H1 (cell line): ENCODE data around the gene KMT5C. TPM values are rescaled to one million over a fixed set of nuclear protein-coding genes. Genes with fewer than 3 reads are reported as not detected.

Source experiments
- CTCF ChIA-PET: fragments of 300-600 bp; sonication (Branson Sonifier 250); formaldehyde crosslinking; loops from one replicate; lab custom pipeline; 2021; ENCODE audit not compliant: partially characterized antibody; lab: Charles Lee
- POLR2A ChIA-PET: fragments of 300-600 bp; sonication (Branson Sonifier 250); formaldehyde crosslinking; loops from one replicate; lab custom pipeline; 2021; ENCODE audit warnings: inconsistent platforms; ENCODE audit not compliant: partially characterized antibody; lab: Charles Lee
- DNase-seq, 2 experiments: peaks; one replicate each; pipeline versions ENCODE4 v3.0.0 to v3.0.0-alpha.2; 2010 to 2022; ENCODE audit warnings: low spot score in 2 of 2, low read depth in 1 of 2, mixed read lengths in 1 of 2
- FAIRE-seq: peaks from 2 replicates; lab custom pipeline; 2011; peaks lifted over from hg19 to GRCh38; lab: Jason Lieb, UNC
- H2AFZ ChIP-seq: 2 replicates; pipeline ENCODE4 v1.8.1; 2012; ENCODE audit warnings: low read length, inconsistent platforms
- H2AK5ac ChIP-seq: 2 replicates; pipeline ENCODE4 v1.6.1; 2013; ENCODE audit warnings: low read depth, low read length
- H2BK120ac ChIP-seq: replicated peaks from 2 replicates; pipeline ENCODE3; 2013; ENCODE audit warnings: low read depth, low read length, inconsistent platforms
- H2BK12ac ChIP-seq: 2 replicates; pipeline ENCODE4 v1.6.1; 2013; ENCODE audit warnings: low read depth, low read length
- H2BK15ac ChIP-seq: 2 replicates; pipeline ENCODE4 v1.6.1; 2013; ENCODE audit warnings: low read length
- H2BK20ac ChIP-seq: 2 replicates; pipeline ENCODE4 v1.6.1; 2013; ENCODE audit warnings: low read length
- H2BK5ac ChIP-seq: 2 replicates; pipeline ENCODE4 v1.6.1; 2013; ENCODE audit warnings: low read depth, low read length
- H3K14ac ChIP-seq: 2 replicates; pipeline ENCODE4 v1.6.1; 2013; ENCODE audit warnings: inconsistent platforms; ENCODE audit not compliant: insufficient read length
- H3K18ac ChIP-seq: 2 replicates; pipeline ENCODE4 v1.6.1; 2013; ENCODE audit warnings: low read length; ENCODE audit errors: extremely low read depth
- H3K23ac ChIP-seq: 2 replicates; pipeline ENCODE4 v1.6.1; 2013; ENCODE audit warnings: inconsistent platforms; ENCODE audit not compliant: insufficient read length
- H3K23me2 ChIP-seq: 2 replicates; pipeline ENCODE4 v1.6.1; 2013; ENCODE audit warnings: low read depth, low read length
- H3K27ac ChIP-seq: 2 replicates; pipeline ENCODE4 v1.6.1; 2011; ENCODE audit warnings: low read depth, low read length, inconsistent platforms
- H3K27me3 ChIP-seq, 4 experiments: replicated peaks in 1 of 4; 1 replicate in 1 of 4; 2 replicates in 3 of 4; pipeline versions ENCODE4 v1.6.1 to v1.8.1; 2011 to 2013; ENCODE audit warnings: low read length in 3 of 4, mild to moderate bottlenecking in 3 of 4, inconsistent platforms in 2 of 4, mixed read lengths in 2 of 4, moderate library complexity in 1 of 4; ENCODE audit not compliant: control insufficient read depth in 3 of 4, insufficient read depth in 3 of 4; ENCODE audit errors: extremely low read depth in 1 of 4
- H3K36me3 ChIP-seq, 4 experiments: 2 replicates each; pipeline versions ENCODE4 v1.6.1 to v1.8.1; 2011 to 2013; ENCODE audit warnings: mild to moderate bottlenecking in 4 of 4, low read length in 3 of 4, moderate library complexity in 2 of 4, control low read depth in 1 of 4, inconsistent platforms in 1 of 4; ENCODE audit not compliant: insufficient read depth in 4 of 4, control insufficient read depth in 2 of 4
- H3K4ac ChIP-seq: replicated peaks from 2 replicates; pipeline ENCODE3; 2013; ENCODE audit warnings: low read length, low read depth, mixed read lengths, inconsistent platforms; ENCODE audit not compliant: insufficient read length
- H3K4me1 ChIP-seq, 4 experiments: replicated peaks in 1 of 4; 1 replicate in 1 of 4; 2 replicates in 3 of 4; pipeline versions ENCODE4 v1.6.1 to v1.8.1; 2011 to 2013; ENCODE audit warnings: low read length in 3 of 4, inconsistent platforms in 2 of 4, mixed read lengths in 1 of 4; ENCODE audit not compliant: insufficient read depth in 4 of 4, control insufficient read depth in 3 of 4
- H3K4me2 ChIP-seq, 2 experiments: 2 replicates each; pipeline versions ENCODE4 v1.6.1 to v1.8.1; 2011 to 2013; ENCODE audit warnings: low read depth in 2 of 2, low read length in 2 of 2, control low read depth in 1 of 2, inconsistent platforms in 1 of 2, mild to moderate bottlenecking in 1 of 2; ENCODE audit not compliant: insufficient read depth in 1 of 2
- H3K4me3 ChIP-seq, 4 experiments: fragments of 200-600, 300-600 bp in 1 of 4; sonication (generic), shearing (Covaris generic), sonication (Bioruptor Twin) in 1 of 4; 2 replicates each; pipeline versions ENCODE4 v1.5.1 to v1.8.1; 2011 to 2016; ENCODE audit warnings: low read length in 4 of 4, low read depth in 3 of 4, control low read depth in 2 of 4, inconsistent platforms in 2 of 4, mild to moderate bottlenecking in 2 of 4, mixed read lengths in 1 of 4, moderate library complexity in 1 of 4; ENCODE audit not compliant: insufficient read depth in 2 of 4; ENCODE audit errors: extremely low read depth in 1 of 4
- H3K56ac ChIP-seq: replicated peaks from 2 replicates; pipeline ENCODE3; 2013; ENCODE audit warnings: low read depth, mild to moderate bottlenecking, mixed read lengths, low read length, inconsistent platforms; ENCODE audit not compliant: insufficient read length
- H3K79me1 ChIP-seq: 2 replicates; pipeline ENCODE4 v1.6.1; 2013; ENCODE audit warnings: low read depth, low read length, control low read depth
- H3K79me2 ChIP-seq, 2 experiments: 2 replicates each; pipeline versions ENCODE4 v1.6.1 to v1.8.1; 2012 to 2013; ENCODE audit warnings: low read length in 2 of 2, mild to moderate bottlenecking in 2 of 2, inconsistent platforms in 1 of 2; ENCODE audit not compliant: insufficient read depth in 2 of 2, control insufficient read depth in 1 of 2
- H3K9ac ChIP-seq, 4 experiments: replicated peaks in 1 of 4; 1 replicate in 1 of 4; 2 replicates in 3 of 4; pipeline versions ENCODE4 v1.6.1 to v1.8.1; 2011 to 2013; ENCODE audit warnings: low read depth in 3 of 4, low read length in 3 of 4, control low read depth in 2 of 4, mild to moderate bottlenecking in 2 of 4, moderate library complexity in 2 of 4, inconsistent platforms in 1 of 4; ENCODE audit errors: extremely low read depth in 1 of 4
- H3K9me3 ChIP-seq, 2 experiments: 2 replicates each; pipeline versions ENCODE4 v1.6.1 to v1.8.1; 2012 to 2013; ENCODE audit warnings: mild to moderate bottlenecking in 2 of 2, moderate library complexity in 2 of 2, control low read depth in 1 of 2, inconsistent platforms in 1 of 2, low read depth in 1 of 2, low read length in 1 of 2, mixed read lengths in 1 of 2; ENCODE audit not compliant: insufficient read depth in 2 of 2
- H4K20me1 ChIP-seq, 2 experiments: replicated peaks in 1 of 2; 2 replicates each; pipeline versions ENCODE3 to v1.8.1; 2011 to 2013; ENCODE audit warnings: inconsistent platforms in 2 of 2, low read length in 2 of 2, mild to moderate bottlenecking in 1 of 2; ENCODE audit not compliant: insufficient read depth in 2 of 2, control insufficient read depth in 1 of 2
- H4K5ac ChIP-seq: 2 replicates; pipeline ENCODE4 v1.6.1; 2013; ENCODE audit warnings: low read length, low read depth, mixed read lengths, inconsistent platforms; ENCODE audit not compliant: insufficient read length
- H4K8ac ChIP-seq: 2 replicates; pipeline ENCODE4 v1.8.0; 2013; ENCODE audit warnings: mild to moderate bottlenecking, moderate library complexity, low read length, inconsistent platforms; ENCODE audit not compliant: insufficient read depth; ENCODE audit errors: extremely low read depth
- H4K91ac ChIP-seq: replicated peaks from 2 replicates; pipeline ENCODE3; 2013; ENCODE audit warnings: low read length, mixed read lengths, inconsistent platforms; ENCODE audit not compliant: insufficient read length
- MAFK ChIP-seq: IDR thresholded peaks from 2 replicates; pipeline ENCODE4 v1.6.1; 2012; ENCODE audit warnings: low read depth, mild to moderate bottlenecking, improper control_type of control experiment, low read length
- SIN3A ChIP-seq, 2 experiments: IDR thresholded peaks in 1 of 2; conservative IDR thresholded peaks in 1 of 2; 2 replicates each; pipeline ENCODE4 v1.6.1; 2011 to 2012; ENCODE audit warnings: low read length in 2 of 2, improper control_type of control experiment in 1 of 2, low read depth in 1 of 2, mild to moderate bottlenecking in 1 of 2
- WGBS, 2 experiments: shearing (Covaris generic) in 1 of 2; methylation state at CpG; one replicate each; pipeline versions ENCODE4 v1.1.6 to v1.1.7; 2013 to 2015; ENCODE audit warnings: low lambda C conversion rate in 2 of 2, mixed read lengths in 2 of 2, inconsistent platforms in 1 of 2, low coverage in 1 of 2, missing lambda C conversion rate in 1 of 2; ENCODE audit not compliant: insufficient replicate concordance in 2 of 2, insufficient coverage in 1 of 2, insufficient read length in 1 of 2; ENCODE audit errors: extremely low coverage in 1 of 2, missing lambda C conversion rate in 1 of 2; 5-methylcytosine and 5-hydroxymethylcytosine counted together
- polyA plus RNA-seq, 7 experiments: library from polyadenylated mRNA; depleted of rRNA in 3 of 7; stranded (reverse) in 5 of 7; unstranded in 2 of 7; fragments of >200 nt in 5 of 7; fragments of 200-250 nt in 2 of 7; gene quantifications; 1 replicate in 5 of 7; 2 replicates in 1 of 7; 4 replicates in 1 of 7; pipeline versions ENCODE4 v1.2.1 to v1.2.3, GENCODE V29; 2011 to 2013; ENCODE audit warnings: missing spikeins in 2 of 7, mixed read lengths in 2 of 7
- total RNA-seq: library from RNA; stranded (reverse); fragmentation: NEBNext Ultra II Directional; extraction: Animal tissue kit (Norgen Biotek cat#: 25700); gene quantifications from 2 replicates; pipeline ENCODE4 v1.2.1, GENCODE V29; 2021

KMT5C gene
- total and polyA plus RNA-seq, 2 of the 8 experiments (the other 6 are each of a cell fraction or from before 2014, with no cell fraction given): 24.9 to 31.5 TPM

DNA sequence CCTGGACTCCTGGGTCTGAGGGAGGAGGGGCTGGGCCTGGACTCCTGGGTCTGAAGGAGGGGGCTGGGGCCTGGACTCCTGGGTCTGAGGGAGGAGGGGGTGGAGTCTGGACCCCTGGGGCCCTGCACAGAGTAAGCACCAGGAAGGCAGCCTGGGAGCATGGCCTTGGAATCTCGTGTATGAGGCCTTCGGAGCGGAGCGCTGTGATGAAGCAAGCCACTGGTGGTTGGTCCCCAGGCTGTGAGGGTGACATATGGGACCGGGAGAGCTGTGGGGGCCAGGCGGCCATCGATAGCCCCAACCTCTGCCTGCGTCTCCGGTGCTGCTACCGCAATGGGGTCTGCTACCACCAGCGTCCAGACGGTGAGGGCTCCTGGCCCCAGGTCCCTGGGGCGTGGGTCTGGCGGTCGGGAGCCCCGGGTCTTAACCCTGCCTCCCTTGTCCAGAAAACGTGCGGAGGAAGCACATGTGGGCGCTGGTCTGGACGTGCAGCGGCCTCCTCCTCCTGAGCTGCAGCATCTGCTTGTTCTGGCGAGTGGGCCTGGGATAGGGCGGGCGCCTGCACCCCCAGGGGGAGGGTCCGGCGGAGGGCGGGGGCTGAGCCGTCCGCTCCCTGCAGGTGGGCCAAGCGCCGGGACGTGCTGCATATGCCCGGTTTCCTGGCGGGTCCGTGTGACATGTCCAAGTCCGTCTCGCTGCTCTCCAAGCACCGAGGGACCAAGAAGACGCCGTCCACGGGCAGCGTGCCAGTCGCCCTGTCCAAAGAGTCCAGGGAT lies 37.9 kb downstream of the KMT5C start:
- H3K27me3 ChIP-seq: peaks cover 2 to 27% (median 19%) of the 10 kb centered on the region in 4 experiments; a peak in 6 of 7 replicates
- peak overlapping the region; percentile 35 to 60 (median 44) for H3K4me3 ChIP-seq

More for the DNA sequence above, 37.9 kb downstream of the KMT5C start:
- Histone ChIP-seq H2BK15ac (peak overlapping the region; percentile 88; the same call in 1 of the 2 replicates), H2BK12ac (peak overlapping the region; percentile 87; the same call in 1 of the 2 replicates), H2AK5ac (peak overlapping the region; percentile 24; the same call in 1 of the 2 replicates), H3K14ac (no peak overlapping the region), H4K91ac (peak overlapping the region; percentile 94), H3K79me1 (peaks cover 5% of the 10 kb centered on the region; the same call in 1 of the 2 replicates), H3K4me2 (peak overlapping the region; percentile 72 to 91), H3K56ac (peak overlapping the region; percentile 91), H3K4ac (peak overlapping the region; percentile 81), H3K36me3 (no peaks in the 10 kb centered on the region), H3K18ac (peak overlapping the region; percentile 99), H3K23me2 (peaks cover 22% of the 10 kb centered on the region), H2AFZ (no peak overlapping the region), H3K4me1 (peaks cover 5 to 48% (median 33%) of the 10 kb centered on the region in 4 experiments), H4K20me1 (peaks cover 0 to 12% of the 10 kb centered on the region in 2 experiments), H3K27ac (no peak overlapping the region), H4K5ac (peak overlapping the region; percentile 84), H4K8ac (peak overlapping the region; percentile 35), H2BK5ac (peak overlapping the region; percentile 77), H2BK120ac (peak overlapping the region; percentile 88), H3K9ac (peak overlapping the region in 2 of 4 experiments; percentile 9 to 13; a peak in 2 of 7 replicates), H2BK20ac (0 out of 2 replicates have a peak overlapping the region, but pooled peaks have one; percentile 43), H3K9me3 (no peaks in the 10 kb centered on the region), H3K23ac (no peak overlapping the region), H3K79me2 (no peaks in the 10 kb centered on the region)
- POLR2A ChIA-PET: interaction anchor here (0.8 to 5.6 kb wide), 13 partner anchors 9 to 94 kb away, joined by 3 to 57 read pairs (median 4); partner anchors contain the start of genes BRSK1, GARIN5B, KMT5C and UBE2S
- 13% methylated on average over 21 of the region's 43 CpGs; no CpG with 5 or more reads in 1 of the 2 experiments for WGBS, 2 experiments
- peak in 1 of 2 experiments; percentile 72 for DNase-seq
- CTCF ChIA-PET: interaction anchor here (0.6 to 1.6 kb wide), 3 partner anchors 31 to 76 kb away, joined by 3 read pairs; no protein-coding TSS in a partner anchor
- TF ChIP-seq SIN3A (conservative IDR thresholded peaks at IDR 0.05 in 1 of 2, IDR thresholded peaks at IDR 0.05 in 1 of 2; ENCODE audit: low read depth in 1 of 2, low read length in 2 of 2) (0 out of 4 replicates have a peak, but pooled peaks have one; percentile 17 to 28), MAFK (no peak)
- FAIRE-seq: no peak
